Loucy (cell line): Measurements from ENCODE around the gene CYP2W1.
"Not testable (repeated sequence)": the region's sequence is repeated elsewhere in the genome, so short reads cannot be mapped to it uniquely, and the experiment has no call there.

Experiments used
- H2AFZ ChIP-seq: fragments of 200-600 bp; sonication (generic); 2 replicates; pipeline ENCODE4 v1.6.0; 2016; ENCODE audit warnings: antibody characterized with exemption, mild to moderate bottlenecking, low read length, moderate library complexity
- H3F3A ChIP-seq: fragments of 200-600 bp; 2 replicates; pipeline ENCODE4 v1.6.0; 2016; ENCODE audit warnings: antibody characterized with exemption, low read depth, mild to moderate bottlenecking
- H3K27me3 ChIP-seq: fragments of 200-600 bp; sonication (generic); 2 replicates; pipeline ENCODE4 v1.6.1; 2014; ENCODE audit warnings: low read length, mild to moderate bottlenecking; ENCODE audit not compliant: insufficient read depth, poor library complexity, severe bottlenecking
- H3K36me3 ChIP-seq: fragments of 200-600 bp; sonication (generic); 2 replicates; pipeline ENCODE4 v1.6.1; 2016; ENCODE audit warnings: low read length; ENCODE audit not compliant: insufficient read depth
- H3K4me1 ChIP-seq: fragments of 200-600 bp; sonication (generic); 2 replicates; pipeline ENCODE4 v1.5.1; 2014; ENCODE audit warnings: low read length, mild to moderate bottlenecking; ENCODE audit not compliant: insufficient read depth, poor library complexity, severe bottlenecking
- H3K4me2 ChIP-seq: fragments of 200-600 bp; sonication (generic); 2 replicates; pipeline ENCODE4 v1.6.0; 2014; ENCODE audit warnings: antibody characterized with exemption, low read length, low read depth, mild to moderate bottlenecking; ENCODE audit not compliant: poor library complexity, severe bottlenecking
- H3K4me3 ChIP-seq: fragments of 200-600 bp; sonication (generic); 2 replicates; pipeline ENCODE4 v1.5.1; 2014; ENCODE audit warnings: low read length, mild to moderate bottlenecking, mixed read lengths; ENCODE audit not compliant: poor library complexity, severe bottlenecking
- H3K79me2 ChIP-seq: fragments of 200-600 bp; sonication (generic); 2 replicates; pipeline ENCODE4 v1.6.1; 2014; ENCODE audit warnings: low read length; ENCODE audit not compliant: insufficient read depth
- H3K9ac ChIP-seq: fragments of 200-600 bp; sonication (generic); 2 replicates; pipeline ENCODE4 v1.6.0; 2014; ENCODE audit warnings: mild to moderate bottlenecking, low read depth, low read length, moderate library complexity; ENCODE audit not compliant: poor library complexity, severe bottlenecking
- H3K9me2 ChIP-seq: fragments of 200-600 bp; sonication (generic); replicated peaks from 2 replicates; pipeline ENCODE4 v1.6.1; 2016; ENCODE audit warnings: low read depth, low read length, mixed read lengths
- H3K9me3 ChIP-seq: fragments of 200-600 bp; sonication (generic); 2 replicates; pipeline ENCODE4 v1.6.1; 2014; ENCODE audit warnings: mild to moderate bottlenecking, antibody characterized with exemption, low read length, low read depth; ENCODE audit not compliant: insufficient read depth
- H4K20me1 ChIP-seq: fragments of 200-600 bp; sonication (generic); 2 replicates; pipeline ENCODE4 v1.6.0; 2014; ENCODE audit warnings: antibody characterized with exemption, low read length, mild to moderate bottlenecking; ENCODE audit not compliant: insufficient read depth, poor library complexity, severe bottlenecking
- EZH2phosphoT487 ChIP-seq: fragments of 200-600 bp; IDR thresholded peaks from 2 replicates; pipeline ENCODE4 v1.6.1; 2018; ENCODE audit warnings: antibody characterized with exemption, mild to moderate bottlenecking, moderate library complexity, borderline replicate concordance
- TF ChIP-seq, protein P1 (sequence below): fragments of 200-600 bp; sonication (generic); conservative IDR thresholded peaks from 2 replicates; pipeline ENCODE4 v1.5.1; 2014; ENCODE audit warnings: mild to moderate bottlenecking, antibody characterized with exemption, low read length

CYP2W1 gene

DNA sequence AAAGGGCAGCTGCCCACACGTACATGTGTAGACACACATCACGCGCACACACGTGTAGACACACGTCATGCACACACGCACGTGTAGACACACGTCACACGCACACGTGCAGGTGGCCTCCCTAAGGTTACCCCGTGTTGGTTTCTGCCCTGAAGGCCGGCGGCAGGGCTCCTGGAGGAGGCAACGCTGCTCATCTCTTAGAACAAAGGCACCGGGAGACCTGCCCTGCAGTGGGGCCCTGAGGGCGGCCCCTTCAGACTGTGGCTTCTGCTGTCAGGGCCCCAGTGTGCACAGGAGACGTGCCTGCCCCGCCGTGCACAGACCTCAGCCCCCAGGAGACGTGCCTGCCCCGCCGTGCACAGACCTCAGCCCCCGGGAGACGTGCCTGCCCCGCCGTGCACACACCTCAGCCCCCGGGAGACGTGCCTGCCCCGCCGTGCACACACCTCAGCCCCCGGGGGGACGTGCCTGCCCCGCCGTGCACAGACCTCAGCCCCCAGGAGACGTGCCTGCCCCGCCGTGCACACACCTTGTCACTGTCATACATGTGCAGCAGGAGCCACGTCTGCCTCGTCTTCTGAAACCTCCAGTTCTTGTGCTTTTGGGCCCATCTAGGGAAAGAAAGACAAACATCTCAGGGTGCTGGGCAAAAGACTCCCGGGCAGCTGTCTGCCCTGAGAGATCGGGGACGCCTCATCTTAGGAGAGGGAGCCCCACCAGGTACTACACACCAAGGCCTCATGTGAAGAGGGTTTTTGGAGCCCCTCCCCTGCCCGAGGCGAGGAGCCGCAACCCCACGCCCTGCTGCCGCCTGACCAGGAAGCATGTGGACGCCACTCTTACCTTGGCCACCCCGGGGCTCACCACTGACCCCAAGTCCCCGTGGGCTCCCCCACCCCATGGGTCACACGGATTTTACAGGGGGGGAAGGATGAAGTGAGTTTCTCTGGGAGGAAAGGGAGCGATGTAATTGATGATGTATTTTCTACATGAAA is 17.3 kb downstream of the CYP2W1 start:
- H3K4me3 ChIP-seq, result no peak overlapping the region
- no peak for TF ChIP-seq EZH2phosphoT487
- TF ChIP-seq, protein P1, sequence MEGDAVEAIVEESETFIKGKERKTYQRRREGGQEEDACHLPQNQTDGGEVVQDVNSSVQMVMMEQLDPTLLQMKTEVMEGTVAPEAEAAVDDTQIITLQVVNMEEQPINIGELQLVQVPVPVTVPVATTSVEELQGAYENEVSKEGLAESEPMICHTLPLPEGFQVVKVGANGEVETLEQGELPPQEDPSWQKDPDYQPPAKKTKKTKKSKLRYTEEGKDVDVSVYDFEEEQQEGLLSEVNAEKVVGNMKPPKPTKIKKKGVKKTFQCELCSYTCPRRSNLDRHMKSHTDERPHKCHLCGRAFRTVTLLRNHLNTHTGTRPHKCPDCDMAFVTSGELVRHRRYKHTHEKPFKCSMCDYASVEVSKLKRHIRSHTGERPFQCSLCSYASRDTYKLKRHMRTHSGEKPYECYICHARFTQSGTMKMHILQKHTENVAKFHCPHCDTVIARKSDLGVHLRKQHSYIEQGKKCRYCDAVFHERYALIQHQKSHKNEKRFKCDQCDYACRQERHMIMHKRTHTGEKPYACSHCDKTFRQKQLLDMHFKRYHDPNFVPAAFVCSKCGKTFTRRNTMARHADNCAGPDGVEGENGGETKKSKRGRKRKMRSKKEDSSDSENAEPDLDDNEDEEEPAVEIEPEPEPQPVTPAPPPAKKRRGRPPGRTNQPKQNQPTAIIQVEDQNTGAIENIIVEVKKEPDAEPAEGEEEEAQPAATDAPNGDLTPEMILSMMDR, result no peak
- H3K36me3 ChIP-seq, result no peaks in the 10 kb centered on the region
- H3K9me2 ChIP-seq, result no peaks in the 10 kb centered on the region
- H3K79me2 ChIP-seq, result no peaks in the 10 kb centered on the region
- no peaks in the 10 kb centered on the region for H4K20me1 ChIP-seq
- no peaks in the 10 kb centered on the region for H3F3A ChIP-seq
- H3K4me1 ChIP-seq, result no peaks in the 10 kb centered on the region
- no peak overlapping the region for H3K4me2 ChIP-seq
- H3K9me3 ChIP-seq, result no peaks in the 10 kb centered on the region
- H3K9ac ChIP-seq, result no peak overlapping the region
- H3K27me3 ChIP-seq, result no peaks in the 10 kb centered on the region
- H2AFZ ChIP-seq, result no peak overlapping the region

DNA sequence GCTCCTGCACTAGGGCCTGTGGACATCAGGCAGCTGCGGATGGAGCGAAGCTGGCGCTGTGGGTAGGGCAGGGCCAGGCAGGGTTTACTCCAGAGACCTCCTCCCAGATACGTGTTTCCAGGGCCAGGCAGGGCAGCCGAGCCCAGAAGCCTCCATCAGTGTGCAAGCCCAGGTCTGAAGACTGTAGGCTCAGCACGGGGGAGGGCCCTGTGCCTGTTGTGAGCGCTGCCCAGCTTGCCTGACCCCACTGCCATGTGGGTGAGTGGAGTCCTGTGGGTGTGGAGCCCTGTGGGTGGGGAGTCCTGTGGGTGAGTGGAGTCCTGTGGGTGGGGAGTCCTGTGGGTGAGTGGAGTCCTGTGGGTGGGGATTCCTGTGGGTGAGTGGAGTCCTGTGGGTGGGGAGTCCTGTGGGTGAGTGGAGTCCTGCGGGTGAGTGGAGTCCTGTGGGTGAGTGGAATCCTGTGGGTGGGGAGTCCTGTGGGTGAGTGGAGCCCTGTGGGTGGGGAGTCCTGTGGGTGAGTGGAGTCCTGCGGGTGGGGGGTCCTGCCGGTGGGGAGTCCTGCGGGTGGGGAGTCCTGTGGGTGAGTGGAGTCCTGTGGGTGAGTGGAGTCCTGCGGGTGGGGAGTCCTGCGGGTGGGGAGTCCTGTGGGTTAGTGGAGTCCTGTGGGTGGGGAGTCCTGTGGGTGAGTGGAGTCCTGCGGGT is 18.2 kb downstream of the CYP2W1 start:
- not testable (repeated sequence) for H3F3A ChIP-seq, H3K9me3 ChIP-seq, H3K9me2 ChIP-seq, H2AFZ ChIP-seq, H3K4me2 ChIP-seq, H4K20me1 ChIP-seq, H3K27me3 ChIP-seq, H3K9ac ChIP-seq, H3K4me3 ChIP-seq, H3K4me1 ChIP-seq, H3K79me2 ChIP-seq, H3K36me3 ChIP-seq

DNA sequence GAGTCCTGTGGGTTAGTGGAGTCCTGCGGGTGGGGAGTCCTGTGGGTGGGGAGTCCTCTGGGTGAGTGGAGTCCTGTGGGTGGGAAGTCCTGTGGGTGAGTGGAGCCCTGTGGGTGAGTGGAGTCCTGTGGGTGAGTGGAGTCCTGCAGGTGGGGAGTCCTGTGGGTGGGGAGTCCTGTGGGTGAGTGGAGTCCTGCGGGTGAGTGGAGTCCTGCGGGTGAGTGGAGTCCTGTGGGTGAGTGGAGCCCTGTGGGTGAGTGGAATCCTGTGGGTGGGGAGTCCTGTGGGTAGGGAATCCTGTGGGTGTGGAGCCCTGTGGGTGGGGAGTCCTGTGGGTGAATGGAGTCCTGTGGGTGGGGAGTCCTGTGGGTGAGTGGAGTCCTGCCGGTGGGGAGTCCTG is 19.0 kb downstream of the CYP2W1 start:
- H3K4me2 ChIP-seq, H3K4me1 ChIP-seq, H3K9ac ChIP-seq: not testable (repeated sequence)

DNA sequence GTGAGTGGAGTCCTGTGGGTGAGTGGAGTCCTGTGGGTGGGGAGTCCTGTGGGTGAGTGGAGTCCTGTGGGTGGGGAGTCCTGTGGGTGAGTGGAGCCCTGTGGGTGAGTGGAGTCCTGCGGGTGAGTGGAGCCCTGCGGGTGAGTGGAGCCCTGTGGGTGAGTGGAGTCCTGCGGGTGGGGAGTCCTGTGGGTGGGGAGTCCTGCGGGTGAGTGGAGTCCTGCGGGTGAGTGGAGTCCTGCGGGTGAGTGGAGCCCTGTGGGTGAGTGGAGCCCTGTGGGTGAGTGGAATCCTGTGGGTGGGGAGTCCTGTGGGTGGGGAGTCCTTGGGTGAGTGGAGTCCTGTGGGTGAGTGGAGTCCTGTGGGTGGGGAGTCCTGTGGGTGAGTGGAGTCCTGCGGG is 19.5 kb downstream of the CYP2W1 start:
- not testable (repeated sequence) for H3K4me3 ChIP-seq, H3F3A ChIP-seq, H2AFZ ChIP-seq, H3K4me1 ChIP-seq, H4K20me1 ChIP-seq, H3K9me2 ChIP-seq, H3K79me2 ChIP-seq, H3K9me3 ChIP-seq, H3K27me3 ChIP-seq, H3K9ac ChIP-seq, H3K4me2 ChIP-seq, H3K36me3 ChIP-seq

More for the DNA sequence above, 19.0 kb downstream of the CYP2W1 start:
- not testable (repeated sequence) for H2AFZ ChIP-seq, H3K36me3 ChIP-seq, H3F3A ChIP-seq, H3K9me3 ChIP-seq, H4K20me1 ChIP-seq, H3K79me2 ChIP-seq, H3K27me3 ChIP-seq, H3K9me2 ChIP-seq, H3K4me3 ChIP-seq
